A673 (cell line): ENCODE data around the gene UCHL1. TPM values are rescaled to one million over a fixed set of nuclear protein-coding genes. Genes with fewer than 3 reads are reported as not detected.

Experiments
- BruUV-seq: library from RNA; stranded (reverse); fragments of 400-500 nt; replicated peaks from 2 replicates; lab custom pipeline; 2021; lab: Mats Ljungman, UMichigan
- CTCF ChIA-PET: fragments of 300-600 bp; sonication (Branson Sonifier 250); formaldehyde crosslinking; loops from one replicate; lab custom pipeline; 2022; ENCODE audit warnings: antibody characterized with exemption; lab: Charles Lee
- POLR2A ChIA-PET: fragments of 300-600 bp; sonication (Branson Sonifier 250); formaldehyde crosslinking; loops from one replicate; lab custom pipeline; 2022; ENCODE audit warnings: antibody characterized with exemption; ENCODE audit not compliant: low non-redundant PET; lab: Charles Lee
- DNase-seq: peaks from one replicate; pipeline ENCODE4 v3.0.0-alpha.2; 2015; ENCODE audit warnings: low spot score
- H3K27ac ChIP-seq: fragments of 200-600 bp; sonication (generic); 2 replicates; pipeline ENCODE4 v1.5.1; 2016; ENCODE audit warnings: mixed run types, low read depth, mild to moderate bottlenecking, mixed read lengths, antibody characterized with exemption, low read length; ENCODE audit not compliant: poor library complexity, severe bottlenecking
- H3K27me3 ChIP-seq: fragments of 200-600 bp; sonication (generic); replicated peaks from 2 replicates; pipeline ENCODE4 v1.6.1; 2017; ENCODE audit warnings: mixed run types, low read depth, mild to moderate bottlenecking, mixed read lengths, antibody characterized with exemption, low read length; ENCODE audit not compliant: insufficient read depth, poor library complexity
- H3K36me3 ChIP-seq: fragments of 200-600 bp; sonication (generic); 2 replicates; pipeline ENCODE4 v1.6.1; 2016; ENCODE audit warnings: mixed run types, mild to moderate bottlenecking, mixed read lengths, antibody characterized with exemption, low read length; ENCODE audit not compliant: insufficient read depth, poor library complexity, severe bottlenecking
- H3K4me1 ChIP-seq: fragments of 200-600 bp; sonication (generic); 2 replicates; pipeline ENCODE4 v1.6.1; 2017; ENCODE audit warnings: mixed run types, mild to moderate bottlenecking, mixed read lengths, antibody characterized with exemption, low read length; ENCODE audit not compliant: insufficient read depth, poor library complexity, severe bottlenecking
- H3K4me3 ChIP-seq: fragments of 200-600 bp; sonication (generic); 2 replicates; pipeline ENCODE4 v1.5.1; 2016; ENCODE audit warnings: low read depth, mixed run types, mild to moderate bottlenecking, mixed read lengths, low read length; ENCODE audit not compliant: poor library complexity, severe bottlenecking
- H3K9me3 ChIP-seq: fragments of 200-600 bp; sonication (generic); 2 replicates; pipeline ENCODE4 v1.6.1; 2016; ENCODE audit warnings: mixed run types, low read depth, mild to moderate bottlenecking, mixed read lengths, antibody characterized with exemption, low read length; ENCODE audit not compliant: poor library complexity, severe bottlenecking
- CTCF ChIP-seq: fragments of 300-800, 200-600 bp; sonication (generic); conservative IDR thresholded peaks from 2 replicates; pipeline ENCODE4 v1.5.1; 2017; ENCODE audit warnings: low read depth, mild to moderate bottlenecking, antibody characterized with exemption, low read length, moderate library complexity, mixed read lengths
- EZH2 ChIP-seq: fragments of 200-600 bp; sonication (generic); IDR thresholded peaks from 2 replicates; pipeline ENCODE4 v1.6.1; 2017; ENCODE audit warnings: borderline replicate concordance, low read depth, mild to moderate bottlenecking, mixed read lengths, antibody characterized with exemption, low read length; ENCODE audit not compliant: poor library complexity, severe bottlenecking
- intact Hi-C: fragments of 100-400 bp; cut with micrococcal nuclease; formaldehyde crosslinking; loops from one replicate; pipeline ENCODE4 v1.10.0; 2022; ENCODE audit not compliant: unreplicated experiment
- total RNA-seq: library from RNA; stranded (reverse); gene quantifications from 2 replicates; pipeline ENCODE4 v1.2.3, GENCODE V29; 2021

The UCHL1 gene
- total RNA-seq, 1 experiment from 2014 or later, result 959 TPM

GRCh38 chr4:41213625-41214135 lies 43.0 kb upstream of the UCHL1 start:
- H3K36me3 ChIP-seq, result no peaks in the 10 kb centered on the region
- intact Hi-C loops, result loop anchor here (1.0 to 2.0 kb wide), 3 partner anchors 237 to 305 kb away; no protein-coding TSS in a partner anchor
- peaks cover 17% of the 10 kb centered on the region for H3K27me3 ChIP-seq
- no peaks in the 10 kb centered on the region for H3K9me3 ChIP-seq
- no TSS peak for BruUV-seq
- DNase-seq, result peak; percentile 22
- H3K4me3 ChIP-seq, result peak overlapping the region; percentile 75
- ChIA-PET CTCF (interaction anchor here (0.6 to 1.5 kb wide), 9 partner anchors 8 to 305 kb away, joined by 3 to 12 read pairs (median 3); partner anchors contain the start of gene UCHL1), POLR2A (no interaction called here)
- TF ChIP-seq EZH2 (no peak), CTCF (no peak)
- peak overlapping the region; percentile 50 for H3K27ac ChIP-seq
- peaks cover 21% of the 10 kb centered on the region for H3K4me1 ChIP-seq

- peak; percentile 84 for TF ChIP-seq CTCF
- TF ChIP-seq EZH2, result no peak
- H3K27ac ChIP-seq, result peak within 1 kb of the TSS; percentile 50
- no peaks in the 10 kb centered on the region for H3K9me3 ChIP-seq
- intact Hi-C loops, result loop anchor here (1.0 to 2.0 kb wide), 3 partner anchors 238 to 306 kb away; no protein-coding TSS in a partner anchor
- peak within 1 kb of the TSS; percentile 75 for H3K4me3 ChIP-seq
- peaks cover 21% of the 10 kb centered on the region for H3K4me1 ChIP-seq
- peak; percentile 98 for DNase-seq
- CTCF ChIA-PET, result interaction anchor here (0.6 to 1.5 kb wide), 14 partner anchors 17 to 1850 kb away, joined by 3 to 12 read pairs (median 4); partner anchors contain the start of gene UCHL1
- POLR2A ChIA-PET, result interaction anchor here (0.5 to 0.6 kb wide), 2 partner anchors 42 to 240 kb away, joined by 4 read pairs; no protein-coding TSS in a partner anchor
- no TSS peak for BruUV-seq
- no peaks in the 10 kb centered on the region for H3K36me3 ChIP-seq
- peaks cover 17% of the 10 kb centered on the region for H3K27me3 ChIP-seq
Measured at GRCh38 chr4:41214136-41214824, 42.4 kb upstream of the UCHL1 start, which contains the start of gene APBB2. TSS of gene APBB2 (minus strand) at chr4:41214542. CDS start at chr4:41033254, 181,288 bp downstream.

GRCh38 chr4:41214825-41215146 lies 41.9 kb upstream of the UCHL1 start:
- intact Hi-C loops, result loop anchor here (1.0 to 5.0 kb wide), 5 partner anchors 43 to 477 kb away; partner anchors contain the start of gene UCHL1
- H3K36me3 ChIP-seq, result no peaks in the 10 kb centered on the region
- TF ChIP-seq EZH2 (no peak), CTCF (0 out of 2 replicates have a peak, but pooled peaks have one; percentile 9)
- peaks cover 17% of the 10 kb centered on the region for H3K27me3 ChIP-seq
- CTCF ChIA-PET, result interaction anchor here (0.7 to 1.5 kb wide), 5 partner anchors 17 to 287 kb away, joined by 3 to 12 read pairs (median 4); no protein-coding TSS in a partner anchor
- H3K9me3 ChIP-seq, result no peaks in the 10 kb centered on the region
- no peak overlapping the region for H3K4me3 ChIP-seq
- H3K4me1 ChIP-seq, result peaks cover 21% of the 10 kb centered on the region
- DNase-seq, result no peak
- POLR2A ChIA-PET, result interaction anchor here (0.6 kb wide), 1 partner anchor 241 kb away, joined by 4 read pairs; no protein-coding TSS in a partner anchor
- no TSS peak for BruUV-seq
- H3K27ac ChIP-seq, result no peak overlapping the region
